SK-N-MC (cell line): ENCODE results near the gene TBC1D1.

Experiments
- DNase-seq: peaks from one replicate; pipeline ENCODE4 v3.0.0-alpha.2; 2011; ENCODE audit warnings: low read depth, low spot score
- H3K27ac ChIP-seq: fragments of 200-600 bp; sonication (generic); 2 replicates; pipeline ENCODE4 v1.5.1; 2016; ENCODE audit warnings: mixed run types
- H3K36me3 ChIP-seq: fragments of 200-600 bp; sonication (generic); 2 replicates; pipeline ENCODE4 v1.6.1; 2017; ENCODE audit warnings: antibody characterized with exemption, low read length, mixed read lengths; ENCODE audit not compliant: insufficient read depth
- H3K4me3 ChIP-seq: fragments of 200-600 bp; sonication (generic); 2 replicates; pipeline ENCODE4 v1.5.1; 2016
- H3K9ac ChIP-seq: fragments of 200-600 bp; sonication (generic); 2 replicates; pipeline ENCODE4 v1.8.0; 2017; ENCODE audit warnings: mixed run types, mixed read lengths; ENCODE audit not compliant: insufficient read length
- H3K9me3 ChIP-seq: fragments of 200-600 bp; sonication (generic); 2 replicates; pipeline ENCODE4 v1.6.1; 2017; ENCODE audit warnings: low read depth, mild to moderate bottlenecking, antibody characterized with exemption, low read length, moderate library complexity, mixed read lengths
- EZH2 ChIP-seq: fragments of 200-600 bp; sonication (generic); IDR thresholded peaks from one replicate; pipeline ENCODE4 v1.6.1; 2017; ENCODE audit warnings: antibody characterized with exemption
- FOXP2 ChIP-seq: optimal IDR thresholded peaks from 2 replicates; pipeline ENCODE3; 2011; ENCODE audit warnings: mild to moderate bottlenecking, moderate library complexity; ENCODE audit not compliant: insufficient read depth; ENCODE audit errors: extremely low read length, control extremely low read depth
- POLR2AphosphoS5 ChIP-seq: IDR thresholded peaks from 2 replicates; pipeline ENCODE4 v1.6.1; 2012; ENCODE audit warnings: mild to moderate bottlenecking, low read depth, low read length, borderline replicate concordance

The TBC1D1 gene

GRCh38 chr4:38095691-38096090 lies 204.8 kb downstream of the TBC1D1 start:
- Histone ChIP-seq H3K4me3 (no peak overlapping the region), H3K36me3 (no peaks in the 10 kb centered on the region), H3K9me3 (no peaks in the 10 kb centered on the region), H3K27ac (no peak overlapping the region), H3K9ac (no peak overlapping the region)
- TF ChIP-seq EZH2 (no peak), POLR2AphosphoS5 (no peak), FOXP2 (no peak)
- DNase-seq, result no peak

GRCh38 chr4:38097818-38098217 lies 206.9 kb downstream of the TBC1D1 start:
- TF ChIP-seq POLR2AphosphoS5 (no peak), EZH2 (no peak), FOXP2 (no peak)
- no peak for DNase-seq
- H3K9ac ChIP-seq, result no peak overlapping the region
- no peak overlapping the region for H3K27ac ChIP-seq
- H3K4me3 ChIP-seq, result no peak overlapping the region
- H3K9me3 ChIP-seq, result no peaks in the 10 kb centered on the region
- H3K36me3 ChIP-seq, result no peaks in the 10 kb centered on the region

- no peaks in the 10 kb centered on the region for H3K9me3 ChIP-seq
- no peak for TF ChIP-seq POLR2AphosphoS5
- TF ChIP-seq FOXP2, result no peak
- no peak for TF ChIP-seq EZH2
- H3K27ac ChIP-seq, result no peak overlapping the region
- no peak for DNase-seq
- H3K4me3 ChIP-seq, result no peak overlapping the region
- H3K36me3 ChIP-seq, result no peaks in the 10 kb centered on the region
- H3K9ac ChIP-seq, result no peak overlapping the region
These were observed 208.2 kb downstream of the TBC1D1 start for GRCh38 chr4:38099020-38099600.

- H3K27ac ChIP-seq, result no peak overlapping the region
- H3K4me3 ChIP-seq, result no peak overlapping the region
- no peaks in the 10 kb centered on the region for H3K9me3 ChIP-seq
- no peaks in the 10 kb centered on the region for H3K36me3 ChIP-seq
- H3K9ac ChIP-seq, result no peak overlapping the region
- TF ChIP-seq EZH2 (no peak), POLR2AphosphoS5 (no peak), FOXP2 (no peak)
- no peak for DNase-seq
These were observed 209.1 kb downstream of the TBC1D1 start for GRCh38 chr4:38099908-38100407.

GRCh38 chr4:38100474-38101255 lies 209.8 kb downstream of the TBC1D1 start:
- Histone ChIP-seq H3K27ac (no peak overlapping the region), H3K9me3 (no peaks in the 10 kb centered on the region), H3K36me3 (no peaks in the 10 kb centered on the region), H3K9ac (no peak overlapping the region), H3K4me3 (no peak overlapping the region)
- DNase-seq, result no peak
- TF ChIP-seq POLR2AphosphoS5, result no peak
- no peak for TF ChIP-seq EZH2

- H3K9me3 ChIP-seq, result no peaks in the 10 kb centered on the region
- no peak for DNase-seq
- no peak overlapping the region for H3K9ac ChIP-seq
- H3K27ac ChIP-seq, result no peak overlapping the region
- H3K36me3 ChIP-seq, result no peaks in the 10 kb centered on the region
- TF ChIP-seq FOXP2 (no peak), POLR2AphosphoS5 (no peak), EZH2 (no peak)
- H3K4me3 ChIP-seq, result no peak overlapping the region
These were observed 210.7 kb downstream of the TBC1D1 start for GRCh38 chr4:38101563-38101962.

GRCh38 chr4:38102957-38103588 lies 212.2 kb downstream of the TBC1D1 start:
- TF ChIP-seq EZH2, result no peak
- no peak for TF ChIP-seq FOXP2
- no peak for TF ChIP-seq POLR2AphosphoS5
- Histone ChIP-seq H3K36me3 (no peaks in the 10 kb centered on the region), H3K9ac (no peak overlapping the region), H3K27ac (no peak overlapping the region), H3K9me3 (no peaks in the 10 kb centered on the region), H3K4me3 (no peak overlapping the region)
- no peak for DNase-seq

GRCh38 chr4:38105475-38106220 lies 214.8 kb downstream of the TBC1D1 start:
- Histone ChIP-seq H3K27ac (no peak overlapping the region), H3K4me3 (no peak overlapping the region), H3K36me3 (no peaks in the 10 kb centered on the region), H3K9me3 (no peaks in the 10 kb centered on the region), H3K9ac (no peak overlapping the region)
- no peak for DNase-seq
- no peak for TF ChIP-seq FOXP2
- no peak for TF ChIP-seq POLR2AphosphoS5
- TF ChIP-seq EZH2, result no peak
